A549 treated with Mapracorat at 1 μM for 4 hours (cell line): ENCODE measurements around the gene HLA-DQA1. TPM values are rescaled to one million over a fixed set of nuclear protein-coding genes. Genes with fewer than 3 reads are reported as not detected.

ENCODE experiments used
- total RNA-seq: library from RNA; stranded (reverse); fragments of 200-300 nt; extraction: Qiagen RNA extraction; gene quantifications from 5 replicates; pipeline ENCODE4 v1.2.3, GENCODE V29; 2022

HLA-DQA1 gene
- total RNA-seq, result not detected in 5 replicates

DNA sequence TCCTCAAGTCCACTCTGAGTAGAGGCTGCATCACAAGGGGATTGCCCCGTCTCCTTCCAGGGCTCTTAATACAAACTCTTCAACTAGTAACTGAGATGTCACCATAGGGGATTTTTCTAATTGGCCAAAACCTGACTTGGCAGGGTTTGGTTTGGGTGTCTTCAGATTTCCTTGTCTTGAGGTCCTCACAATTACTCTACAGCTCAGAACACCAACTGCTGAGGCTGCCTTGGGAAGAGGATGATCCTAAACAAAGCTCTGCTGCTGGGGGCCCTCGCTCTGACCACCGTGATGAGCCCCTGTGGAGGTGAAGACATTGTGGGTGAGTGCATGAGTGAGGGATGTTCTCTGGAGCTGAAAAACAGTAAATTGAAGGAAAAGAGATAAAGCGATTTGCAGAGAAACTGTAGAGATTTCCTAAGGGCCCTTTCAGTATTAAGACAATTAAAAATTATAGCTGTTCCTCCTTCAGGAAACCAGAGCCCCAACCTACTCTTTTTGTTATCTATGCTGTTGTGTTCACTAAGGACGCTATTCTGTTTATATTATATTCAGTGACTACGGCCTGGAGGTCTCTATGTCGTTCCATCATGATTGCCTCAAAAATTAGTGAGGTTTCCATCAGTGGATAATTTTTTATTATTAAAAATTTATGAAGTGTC, at the start of gene HLA-DQA1:
Gene HLA-DQA1, plus strand, starts transcription at position 188 of the 662 bp plus-strand sequence. Its CDS starts 53 bp downstream, at position 241.

DNA sequence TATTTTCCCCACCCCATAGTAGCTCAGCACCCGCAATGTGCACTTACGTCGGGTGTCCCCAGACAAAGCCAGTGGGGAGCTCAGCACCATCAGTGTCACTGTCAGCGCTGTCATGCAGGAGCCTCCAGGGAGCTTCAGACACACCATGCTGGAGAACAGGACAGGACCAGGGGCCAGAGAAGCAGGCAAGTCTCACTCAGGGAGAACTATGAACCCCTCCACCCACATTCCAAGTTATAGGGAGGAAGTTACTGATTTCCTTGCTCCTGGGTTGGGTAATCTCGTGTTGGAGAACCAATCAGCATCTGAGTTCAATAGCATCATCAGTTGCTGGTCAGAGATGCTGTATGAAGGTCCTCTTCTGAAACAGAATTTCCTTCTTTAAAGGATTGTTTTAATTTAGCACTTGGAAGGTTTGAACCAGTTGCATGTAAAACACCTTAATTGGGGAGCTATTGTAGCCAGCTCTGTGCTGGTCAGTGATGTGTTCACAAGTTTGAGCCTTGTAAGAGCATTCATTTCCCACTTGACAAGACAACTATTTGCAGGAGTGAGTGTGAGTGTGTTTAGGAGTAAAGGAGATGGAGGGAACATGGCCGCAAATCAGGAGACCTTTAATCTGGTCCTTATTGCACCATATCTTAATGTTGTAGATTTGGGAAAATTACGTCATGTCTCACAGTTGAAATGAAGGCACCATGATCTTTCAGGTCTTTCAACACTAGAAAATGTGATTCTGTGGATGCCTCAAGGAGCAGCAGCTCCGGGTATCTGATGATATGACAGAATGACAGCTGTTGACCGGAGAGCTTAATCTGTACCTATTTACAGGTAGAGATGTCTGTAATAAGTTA, 47.4 kb upstream of the HLA-DQA1 start, which contains the start of gene HLA-DRB1:
Gene HLA-DRB1, minus strand, starts transcription at position 253 of the 854 bp plus-strand sequence. Its CDS starts 106 bp downstream, at position 147.

DNA sequence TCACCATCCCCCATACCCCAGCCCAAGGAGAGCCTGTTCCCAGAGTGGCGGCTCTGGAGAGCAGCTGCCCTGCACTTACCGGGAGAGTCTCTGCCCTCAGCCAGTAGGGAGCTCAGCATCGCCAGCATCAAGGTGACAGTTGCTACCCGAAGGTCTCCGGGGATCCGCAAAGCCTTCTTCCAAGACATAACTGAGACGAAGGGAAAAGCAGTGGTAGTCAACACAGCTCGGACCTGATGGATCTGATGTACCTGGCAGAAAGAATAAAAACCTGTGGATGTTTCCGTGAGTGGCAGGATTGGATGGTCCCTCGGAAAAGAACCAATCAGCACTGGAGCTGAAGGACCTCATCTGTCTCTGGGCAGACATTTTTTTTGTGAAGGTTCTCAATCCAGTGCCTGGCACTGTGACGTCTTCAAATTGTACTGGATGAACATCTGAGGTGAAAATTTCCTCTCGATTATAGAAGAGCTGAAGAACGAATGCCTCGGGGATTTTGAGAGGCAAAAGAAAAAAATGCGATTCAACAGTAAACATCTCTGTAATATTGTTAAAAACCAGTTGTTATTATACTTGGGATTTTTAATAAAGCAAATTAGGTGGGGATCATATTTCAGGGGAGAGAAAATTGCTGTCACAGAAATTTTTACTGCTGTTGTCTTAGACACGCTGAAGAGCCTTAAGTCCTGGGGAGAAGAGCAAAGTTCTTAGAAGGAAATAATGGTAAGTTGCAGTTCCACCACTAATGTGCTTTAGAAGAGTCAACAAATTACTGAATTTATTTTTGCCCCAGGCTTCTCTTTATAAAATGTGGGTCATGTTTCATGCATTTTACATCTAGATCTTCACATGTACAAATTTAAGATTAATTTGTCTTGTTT, 29.5 kb downstream of the HLA-DQA1 start, which contains the start of gene HLA-DQB1:
Gene HLA-DQB1, minus strand, starts transcription at position 238 of the 881 bp plus-strand sequence. Its CDS starts 50 bp downstream, at position 188.

Other genes starting within 250 kb of the HLA-DQA1 start
- gene BTNL2, start 230.2 kb upstream of the HLA-DQA1 start, total RNA-seq, result not detected in 5 replicates
- gene HLA-DRA, start 197.5 kb upstream of the HLA-DQA1 start, total RNA-seq, result not detected in 5 replicates
- not detected in 5 replicates for gene HLA-DRB5, start 107.1 kb upstream of the HLA-DQA1 start, total RNA-seq
- 0.11 TPM in 1 of 5 replicates, not detected in the others for gene HLA-DRB1, start 47.6 kb upstream of the HLA-DQA1 start, total RNA-seq
- not detected in 5 replicates for gene HLA-DQB1, start 29.3 kb downstream of the HLA-DQA1 start, total RNA-seq
- not detected in 5 replicates for gene HLA-DQA2, start 104.0 kb downstream of the HLA-DQA1 start, total RNA-seq
- gene HLA-DQB2, start 126.1 kb downstream of the HLA-DQA1 start, total RNA-seq, result not detected in 5 replicates
- 0.11 to 0.20 TPM in 2 of 5 replicates, not detected in the others for gene HLA-DOB, start 179.6 kb downstream of the HLA-DQA1 start, total RNA-seq
- gene TAP2, start 201.3 kb downstream of the HLA-DQA1 start, total RNA-seq, result 13.3 to 25.1 TPM (median 16.8 TPM) in 5 replicates
- 17.9 to 21.8 TPM (median 20.1 TPM) in 5 replicates for gene PSMB8, start 206.6 kb downstream of the HLA-DQA1 start, total RNA-seq
- gene TAP1, start 216.3 kb downstream of the HLA-DQA1 start, total RNA-seq, result 33.5 to 40.6 TPM (median 35.1 TPM) in 5 replicates
- gene PSMB9, start 216.8 kb downstream of the HLA-DQA1 start, total RNA-seq, result 15.9 to 24.5 TPM (median 18.6 TPM) in 5 replicates